IMR-90 (cell line): ENCODE data around the gene TSHZ1. TPM values are rescaled to one million over a fixed set of nuclear protein-coding genes. Genes with fewer than 3 reads are reported as not detected.

Experiments used
- ATAC-seq: fragments of 200-7000 bp; cut with Tn5 transposase; 2 replicates; pipeline ENCODE4 v1.9.1; 2020; ENCODE audit warnings: low read depth, mild to moderate bottlenecking, moderate library complexity
- BruUV-seq: library from RNA; stranded (reverse); fragments of 400-500 nt; replicated peaks from 2 replicates; lab custom pipeline; 2021; lab: Mats Ljungman, UMichigan
- CTCF ChIA-PET: fragments of 300-600 bp; formaldehyde crosslinking; extraction: SDS; loops from one replicate; lab custom pipeline; 2021; ENCODE audit warnings: antibody characterized with exemption; lab: Yijun Ruan, JAX
- POLR2A ChIA-PET: fragments of 300-600 bp; sonication (Branson Sonifier 250); formaldehyde crosslinking; loops from one replicate; lab custom pipeline; 2022; ENCODE audit warnings: antibody characterized with exemption; ENCODE audit not compliant: unreplicated experiment; lab: Charles Lee
- DNase-seq: peaks from one replicate; pipeline ENCODE4 v3.0.0; 2013
- H2AFZ ChIP-seq: replicated peaks from 2 replicates; pipeline ENCODE3; 2013; ENCODE audit warnings: low read length, mild to moderate bottlenecking; ENCODE audit not compliant: poor library complexity
- H2AK5ac ChIP-seq: 2 replicates; pipeline ENCODE4 v1.6.1; 2013; ENCODE audit warnings: low read depth, low read length, inconsistent platforms
- H2AK9ac ChIP-seq: replicated peaks from 2 replicates; pipeline ENCODE3; 2013; ENCODE audit warnings: mild to moderate bottlenecking, low read depth, low read length, moderate library complexity; ENCODE audit not compliant: poor library complexity
- H2BK120ac ChIP-seq: 2 replicates; pipeline ENCODE4 v1.6.1; 2013; ENCODE audit warnings: low read depth, low read length, inconsistent platforms
- H2BK15ac ChIP-seq: 3 replicates; pipeline ENCODE4 v1.6.1; 2013; ENCODE audit warnings: low read depth, low read length, inconsistent platforms
- H2BK20ac ChIP-seq: 2 replicates; pipeline ENCODE4 v1.6.1; 2013; ENCODE audit warnings: low read depth, mild to moderate bottlenecking, inconsistent platforms, low read length, moderate library complexity
- H2BK5ac ChIP-seq: 2 replicates; pipeline ENCODE4 v1.6.1; 2013; ENCODE audit warnings: mild to moderate bottlenecking, low read depth, low read length, inconsistent platforms; ENCODE audit not compliant: poor library complexity, severe bottlenecking
- H3K14ac ChIP-seq: replicated peaks from 2 replicates; pipeline ENCODE4 v1.6.1; 2013; ENCODE audit warnings: low read depth, low read length, inconsistent platforms
- H3K18ac ChIP-seq: 2 replicates; pipeline ENCODE4 v1.6.1; 2013; ENCODE audit warnings: low read depth, low read length, control low read depth
- H3K23ac ChIP-seq: 2 replicates; pipeline ENCODE4 v1.6.1; 2013; ENCODE audit warnings: low read depth, low read length, inconsistent platforms
- H3K27ac ChIP-seq: 2 replicates; pipeline ENCODE4 v1.5.1; 2013; ENCODE audit warnings: mild to moderate bottlenecking, control low read depth, low read length; ENCODE audit not compliant: insufficient read depth
- H3K27me3 ChIP-seq: 2 replicates; pipeline ENCODE4 v1.6.1; 2013; ENCODE audit warnings: low read length; ENCODE audit not compliant: control insufficient read depth, insufficient read depth
- H3K36me3 ChIP-seq: 2 replicates; pipeline ENCODE4 v1.6.1; 2013; ENCODE audit warnings: low read length, mixed read lengths; ENCODE audit not compliant: control insufficient read depth, insufficient read depth
- H3K4ac ChIP-seq: 2 replicates; pipeline ENCODE4 v1.6.1; 2013; ENCODE audit warnings: low read depth, low read length, inconsistent platforms
- H3K4me1 ChIP-seq: 2 replicates; pipeline ENCODE4 v1.6.1; 2013; ENCODE audit warnings: low read length, mixed read lengths; ENCODE audit not compliant: control insufficient read depth, insufficient read depth
- H3K4me2 ChIP-seq: 2 replicates; pipeline ENCODE4 v1.6.1; 2013; ENCODE audit warnings: low read depth, mild to moderate bottlenecking, control low read depth, low read length, moderate library complexity
- H3K4me3 ChIP-seq: 2 replicates; pipeline ENCODE4 v1.5.1; 2013; ENCODE audit warnings: low read depth, mild to moderate bottlenecking, control low read depth, low read length, moderate library complexity; ENCODE audit not compliant: insufficient read depth
- H3K56ac ChIP-seq: 2 replicates; pipeline ENCODE4 v1.6.1; 2013; ENCODE audit warnings: low read length, inconsistent platforms; ENCODE audit not compliant: insufficient read depth; ENCODE audit errors: extremely low read depth
- H3K79me1 ChIP-seq, 2 experiments: 2 replicates each; pipeline ENCODE4 v1.6.1; 2013; ENCODE audit warnings: low read length in 2 of 2, inconsistent platforms in 1 of 2, low read depth in 1 of 2
- H3K9ac ChIP-seq: 2 replicates; pipeline ENCODE4 v1.6.1; 2013; ENCODE audit warnings: low read depth, low read length, control low read depth
- H3K9me1 ChIP-seq: 2 replicates; pipeline ENCODE4 v1.6.1; 2013; ENCODE audit warnings: low read length, inconsistent platforms; ENCODE audit not compliant: insufficient read depth
- H3K9me3 ChIP-seq: 2 replicates; pipeline ENCODE4 v1.6.1; 2013; ENCODE audit warnings: low read length; ENCODE audit not compliant: control insufficient read depth, insufficient read depth
- H4K20me1 ChIP-seq: 2 replicates; pipeline ENCODE4 v1.6.1; 2013; ENCODE audit warnings: low read length, inconsistent platforms; ENCODE audit not compliant: insufficient read depth
- H4K5ac ChIP-seq: 2 replicates; pipeline ENCODE4 v1.6.1; 2013; ENCODE audit warnings: mild to moderate bottlenecking, low read depth, low read length, control low read depth
- H4K8ac ChIP-seq, 2 experiments: 2 replicates each; pipeline ENCODE4 v1.6.1; 2013; ENCODE audit warnings: low read depth in 2 of 2, low read length in 2 of 2, control low read depth in 1 of 2, inconsistent platforms in 1 of 2
- H4K91ac ChIP-seq: 2 replicates; pipeline ENCODE4 v1.6.1; 2013; ENCODE audit warnings: low read depth, low read length, inconsistent platforms; ENCODE audit not compliant: insufficient read depth
- BHLHE40 ChIP-seq: fragments of 150-350 bp; IDR thresholded peaks from 2 replicates; pipeline ENCODE4 v1.6.1; 2016; ENCODE audit warnings: mild to moderate bottlenecking, low read depth, low read length
- CEBPB ChIP-seq: IDR thresholded peaks from 2 replicates; pipeline ENCODE4 v1.6.1; 2012; ENCODE audit warnings: low read depth, low read length, improper control_type of control experiment
- CHD1 ChIP-seq: IDR thresholded peaks from 2 replicates; pipeline ENCODE4 v1.6.1; 2012; ENCODE audit warnings: low read depth, low read length, improper control_type of control experiment
- FOS ChIP-seq: fragments of 150-350 bp; IDR thresholded peaks from 2 replicates; pipeline ENCODE4 v1.6.1; 2016; ENCODE audit warnings: low read depth, low read length
- MAFK ChIP-seq: IDR thresholded peaks from 2 replicates; pipeline ENCODE4 v1.6.1; 2012; ENCODE audit warnings: low read depth, low read length, improper control_type of control experiment
- MAZ ChIP-seq: IDR thresholded peaks from 2 replicates; pipeline ENCODE4 v1.6.1; 2012; ENCODE audit warnings: low read depth, mild to moderate bottlenecking, low read length, improper control_type of control experiment, moderate library complexity, borderline replicate concordance
- NFE2L2 ChIP-seq: fragments of 150-350 bp; IDR thresholded peaks from 2 replicates; pipeline ENCODE4 v1.6.1; 2016; ENCODE audit warnings: low read depth, mild to moderate bottlenecking, low read length
- POLR2A ChIP-seq: IDR thresholded peaks from 2 replicates; pipeline ENCODE4 v1.6.1; 2012; ENCODE audit warnings: mild to moderate bottlenecking, low read depth, low read length
- RAD21 ChIP-seq: IDR thresholded peaks from 2 replicates; pipeline ENCODE4 v1.6.1; 2012; ENCODE audit warnings: low read length, improper control_type of control experiment
- RCOR1 ChIP-seq: IDR thresholded peaks from 2 replicates; pipeline ENCODE4 v1.6.1; 2012; ENCODE audit warnings: mild to moderate bottlenecking, low read length, improper control_type of control experiment; ENCODE audit not compliant: insufficient replicate concordance
- WGBS, 2 experiments: methylation state at CpG; one replicate each; pipeline versions ENCODE4 v1.1.5 to v1.1.7; 2013; ENCODE audit warnings: missing lambda C conversion rate in 2 of 2; ENCODE audit not compliant: insufficient read length in 1 of 2; ENCODE audit errors: extremely low coverage in 2 of 2; 5-methylcytosine and 5-hydroxymethylcytosine counted together
- dilution Hi-C: fragments of 300-500 bp; cut with HindIII; formaldehyde crosslinking; loops from one replicate; pipeline ENCODE4 v1.14.3; 2018; ENCODE audit warnings: low sequenced_read_pairs; ENCODE audit not compliant: unreplicated experiment
- in situ Hi-C: fragments of 300-500 bp; cut with MboI; formaldehyde crosslinking; loops from 3 replicates; pipeline ENCODE4 v1.14.3; 2019; ENCODE audit warnings: low sequenced_read_pairs, inconsistent platforms, mixed read lengths
- intact Hi-C: fragments of 100-400 bp; cut with micrococcal nuclease; formaldehyde crosslinking; loops from 2 replicates; pipeline ENCODE4 v1.10.0; 2022
- polyA plus RNA-seq, 3 experiments: library from polyadenylated mRNA; depleted of rRNA; stranded (reverse); fragments of >200 nt; gene quantifications; 2 replicates each; pipeline ENCODE4 v1.2.3, GENCODE V29; 2012; ENCODE audit warnings: low replicate concordance in 1 of 3
- total RNA-seq: library from RNA; depleted of rRNA; stranded (reverse); fragments of >200 nt; gene quantifications from 2 replicates; pipeline ENCODE4 v1.2.3, GENCODE V29; 2012
- TF ChIP-seq, protein P1 (sequence below): conservative IDR thresholded peaks from 2 replicates; pipeline ENCODE4 v1.5.1; 2012; ENCODE audit warnings: mild to moderate bottlenecking, low read depth, low read length, improper control_type of control experiment
- TF ChIP-seq, protein P2 (sequence below): fragments of 150-350 bp; IDR thresholded peaks from 2 replicates; pipeline ENCODE4 v1.6.1; 2016; ENCODE audit warnings: low read depth, mild to moderate bottlenecking, low read length, moderate library complexity, borderline replicate concordance
- TF ChIP-seq, protein P3 (sequence below): fragments of 150-350 bp; IDR thresholded peaks from 2 replicates; pipeline ENCODE4 v1.6.1; 2017; ENCODE audit warnings: mild to moderate bottlenecking, antibody characterized with exemption, low read length, low read depth

The TSHZ1 gene
- total and polyA plus RNA-seq, 2 of the 4 experiments (the other 2 are of a cell fraction), result 7.1 to 10.0 TPM

DNA sequence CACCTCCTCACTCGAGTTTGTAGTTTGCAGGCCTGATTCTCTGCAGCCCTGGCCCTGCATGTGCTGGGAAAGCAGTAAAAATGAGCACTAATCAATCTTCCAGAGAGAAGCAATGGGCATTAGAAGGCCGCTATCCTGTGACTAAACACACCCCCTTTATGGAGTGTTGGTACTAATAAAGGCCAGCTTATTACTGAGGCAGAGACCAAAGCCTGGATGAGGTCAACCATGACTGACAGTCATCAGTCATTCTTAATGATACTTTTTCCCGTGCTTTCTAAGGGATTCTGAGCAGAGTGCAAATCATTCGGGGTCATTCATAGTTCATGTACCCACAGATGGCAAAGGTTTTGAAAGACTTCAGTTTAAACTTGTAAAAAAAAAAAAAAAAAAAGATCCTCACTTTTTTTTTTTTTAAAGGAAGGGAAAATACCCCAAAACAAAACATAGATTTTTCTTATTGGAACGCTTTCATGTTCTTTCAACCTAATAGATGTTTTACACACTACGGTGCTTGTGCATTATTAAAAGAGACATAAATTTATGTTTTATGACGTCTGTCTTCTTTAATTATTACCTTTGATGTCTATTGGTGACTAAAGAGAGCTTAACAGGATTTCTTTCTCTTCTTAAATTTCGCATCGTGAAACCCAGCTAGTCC is 13.2 kb downstream of the TSHZ1 start:
- TF ChIP-seq CHD1 (no peak), RCOR1 (no peak), BHLHE40 (no peak), POLR2A (no peak), RAD21 (no peak), CEBPB (no peak), FOS (no peak), NFE2L2 (no peak), MAZ (no peak), MAFK (no peak)
- TF ChIP-seq, protein P1, sequence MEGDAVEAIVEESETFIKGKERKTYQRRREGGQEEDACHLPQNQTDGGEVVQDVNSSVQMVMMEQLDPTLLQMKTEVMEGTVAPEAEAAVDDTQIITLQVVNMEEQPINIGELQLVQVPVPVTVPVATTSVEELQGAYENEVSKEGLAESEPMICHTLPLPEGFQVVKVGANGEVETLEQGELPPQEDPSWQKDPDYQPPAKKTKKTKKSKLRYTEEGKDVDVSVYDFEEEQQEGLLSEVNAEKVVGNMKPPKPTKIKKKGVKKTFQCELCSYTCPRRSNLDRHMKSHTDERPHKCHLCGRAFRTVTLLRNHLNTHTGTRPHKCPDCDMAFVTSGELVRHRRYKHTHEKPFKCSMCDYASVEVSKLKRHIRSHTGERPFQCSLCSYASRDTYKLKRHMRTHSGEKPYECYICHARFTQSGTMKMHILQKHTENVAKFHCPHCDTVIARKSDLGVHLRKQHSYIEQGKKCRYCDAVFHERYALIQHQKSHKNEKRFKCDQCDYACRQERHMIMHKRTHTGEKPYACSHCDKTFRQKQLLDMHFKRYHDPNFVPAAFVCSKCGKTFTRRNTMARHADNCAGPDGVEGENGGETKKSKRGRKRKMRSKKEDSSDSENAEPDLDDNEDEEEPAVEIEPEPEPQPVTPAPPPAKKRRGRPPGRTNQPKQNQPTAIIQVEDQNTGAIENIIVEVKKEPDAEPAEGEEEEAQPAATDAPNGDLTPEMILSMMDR, result no peak
- TF ChIP-seq, protein P2, sequence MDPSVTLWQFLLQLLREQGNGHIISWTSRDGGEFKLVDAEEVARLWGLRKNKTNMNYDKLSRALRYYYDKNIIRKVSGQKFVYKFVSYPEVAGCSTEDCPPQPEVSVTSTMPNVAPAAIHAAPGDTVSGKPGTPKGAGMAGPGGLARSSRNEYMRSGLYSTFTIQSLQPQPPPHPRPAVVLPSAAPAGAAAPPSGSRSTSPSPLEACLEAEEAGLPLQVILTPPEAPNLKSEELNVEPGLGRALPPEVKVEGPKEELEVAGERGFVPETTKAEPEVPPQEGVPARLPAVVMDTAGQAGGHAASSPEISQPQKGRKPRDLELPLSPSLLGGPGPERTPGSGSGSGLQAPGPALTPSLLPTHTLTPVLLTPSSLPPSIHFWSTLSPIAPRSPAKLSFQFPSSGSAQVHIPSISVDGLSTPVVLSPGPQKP, result no peak
- TF ChIP-seq, protein P3, sequence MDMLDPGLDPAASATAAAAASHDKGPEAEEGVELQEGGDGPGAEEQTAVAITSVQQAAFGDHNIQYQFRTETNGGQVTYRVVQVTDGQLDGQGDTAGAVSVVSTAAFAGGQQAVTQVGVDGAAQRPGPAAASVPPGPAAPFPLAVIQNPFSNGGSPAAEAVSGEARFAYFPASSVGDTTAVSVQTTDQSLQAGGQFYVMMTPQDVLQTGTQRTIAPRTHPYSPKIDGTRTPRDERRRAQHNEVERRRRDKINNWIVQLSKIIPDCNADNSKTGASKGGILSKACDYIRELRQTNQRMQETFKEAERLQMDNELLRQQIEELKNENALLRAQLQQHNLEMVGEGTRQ, result no peak
- DNase-seq (peak; percentile 6), ATAC-seq (no peak)
- no peak overlapping the region for H3K4ac ChIP-seq
- no peak overlapping the region for H3K14ac ChIP-seq
- CTCF ChIA-PET, result no interaction called here
- dilution Hi-C loops (no loop called here), intact Hi-C loops (no loop called here), in situ Hi-C loops (loop anchor here (25.0 kb wide), 1 partner anchor 1138 kb away; no protein-coding TSS in a partner anchor)
- peaks cover 18 to 58% of the 10 kb centered on the region in 2 experiments for H3K79me1 ChIP-seq
- H4K20me1 ChIP-seq, result no peaks in the 10 kb centered on the region; the same call in 1 of the 2 replicates
- no peak overlapping the region for H2AK9ac ChIP-seq
- no peak overlapping the region for H4K91ac ChIP-seq
- H2BK5ac ChIP-seq, result no peak overlapping the region
- H2BK15ac ChIP-seq, result no peak overlapping the region
- H2AFZ ChIP-seq, result no peak overlapping the region
- peaks cover 8% of the 10 kb centered on the region for H3K4me1 ChIP-seq
- no peak overlapping the region for H3K27ac ChIP-seq
- H3K4me3 ChIP-seq, result no peak overlapping the region
- peak overlapping the region; percentile 1; the same call in 1 of the 2 replicates for H3K4me2 ChIP-seq
- H3K9me3 ChIP-seq, result no peaks in the 10 kb centered on the region
- H4K5ac ChIP-seq, result no peak overlapping the region
- no peak overlapping the region for H3K9ac ChIP-seq
- POLR2A ChIA-PET, result no interaction called here
- H3K23ac ChIP-seq, result peak overlapping the region; percentile 43; the same call in 1 of the 2 replicates
- no CpG with 5 or more reads among the region's 9 CpGs for WGBS, 2 experiments
- no peaks in the 10 kb centered on the region; the same call in 1 of the 2 replicates for H3K9me1 ChIP-seq
- no peak overlapping the region for H2BK20ac ChIP-seq
- H2BK120ac ChIP-seq, result no peak overlapping the region
- no peak overlapping the region; the same call in 1 of the 2 replicates for H3K56ac ChIP-seq
- BruUV-seq, result no TSS peak
- peaks cover 2% of the 10 kb centered on the region; the same call in 1 of the 2 replicates for H3K36me3 ChIP-seq
- no peak overlapping the region for H2AK5ac ChIP-seq
- H3K18ac ChIP-seq, result no peak overlapping the region
- H3K27me3 ChIP-seq, result no peaks in the 10 kb centered on the region
- peak overlapping the region in 1 of 2 experiments; percentile 49; a peak in 1 of 4 replicates for H4K8ac ChIP-seq
